GM12878 (cell line): Measurements from ENCODE around the gene TMEM176B. TPM values are rescaled to one million over a fixed set of nuclear protein-coding genes. Genes with fewer than 3 reads are reported as not detected.

ENCODE experiments used
- ATAC-seq: fragments of 200-7000 bp; cut with Tn5 transposase; 3 replicates; pipeline ENCODE4 v1.9.1; 2020; ENCODE audit warnings: mild to moderate bottlenecking, moderate library complexity
- BruUV-seq: library from RNA; stranded (reverse); fragments of 400-500 nt; replicated peaks from 2 replicates; lab custom pipeline; 2021; lab: Mats Ljungman, UMichigan
- CTCF ChIA-PET: fragments of 300-600 bp; sonication (Branson Sonifier 250); formaldehyde crosslinking; extraction: SDS; loops from one replicate; lab custom pipeline; 2021; ENCODE audit warnings: inconsistent platforms; lab: Yijun Ruan, JAX
- POLR2A ChIA-PET: fragments of 350-600 bp; formaldehyde crosslinking; extraction: SDS; loops from one replicate; lab custom pipeline; 2021; ENCODE audit warnings: inconsistent platforms; lab: Charles Lee
- RAD21 ChIA-PET: fragments of 300-600 bp; sonication (Branson Sonifier 250); formaldehyde crosslinking; loops from one replicate; lab custom pipeline; 2023; ENCODE audit warnings: antibody characterized with exemption; ENCODE audit not compliant: unreplicated experiment; lab: Charles Lee
- SMC1A ChIA-PET: fragments of 300-600 bp; sonication (Branson Sonifier 250); formaldehyde crosslinking; loops from one replicate; lab custom pipeline; 2023; ENCODE audit not compliant: unreplicated experiment, uncharacterized antibody; lab: Charles Lee
- DNase-seq: peaks from one replicate; pipeline ENCODE4 v3.0.0-alpha.2; 2011; ENCODE audit warnings: low read depth, low spot score
- FAIRE-seq: peaks from 3 replicates; lab custom pipeline; 2011; peaks lifted over from hg19 to GRCh38; lab: Jason Lieb, UNC
- H2AFZ ChIP-seq: 2 replicates; pipeline ENCODE4 v1.6.0; 2011; ENCODE audit warnings: low read depth, low read length, control low read depth; ENCODE audit not compliant: control insufficient read depth
- H3K27ac ChIP-seq: 2 replicates; pipeline ENCODE4 v1.5.1; 2011; ENCODE audit warnings: control low read depth; ENCODE audit not compliant: control insufficient read depth, insufficient read depth
- H3K27me3 ChIP-seq, 2 experiments: replicated peaks in 1 of 2; 2 replicates each; pipeline versions ENCODE4 v1.6.0 to v1.6.1; 2011; ENCODE audit warnings: low read length in 1 of 2; ENCODE audit not compliant: control insufficient read depth in 2 of 2, insufficient read depth in 2 of 2
- H3K36me3 ChIP-seq, 2 experiments: 2 replicates each; pipeline ENCODE4 v1.5.1; 2011; ENCODE audit warnings: low read length in 1 of 2; ENCODE audit not compliant: control insufficient read depth in 2 of 2, insufficient read depth in 2 of 2
- H3K4me1 ChIP-seq: 2 replicates; pipeline ENCODE4 v1.6.1; 2011; ENCODE audit warnings: mild to moderate bottlenecking, low read length, moderate library complexity, mixed read lengths; ENCODE audit not compliant: control insufficient read depth, insufficient read depth
- H3K4me2 ChIP-seq: 2 replicates; pipeline ENCODE4 v1.6.0; 2011; ENCODE audit warnings: control low read depth; ENCODE audit not compliant: control insufficient read depth, insufficient read depth
- H3K4me3 ChIP-seq: fragments of 200-600 bp; sonication (generic); 2 replicates; pipeline ENCODE4 v1.5.1; 2016
- H3K79me2 ChIP-seq: 2 replicates; pipeline ENCODE4 v1.6.0; 2011; ENCODE audit warnings: low read length; ENCODE audit not compliant: control insufficient read depth, insufficient read depth
- H3K9ac ChIP-seq: 2 replicates; pipeline ENCODE4 v1.8.0; 2011; ENCODE audit warnings: low read length, control low read depth, mixed read lengths; ENCODE audit not compliant: control insufficient read depth, insufficient read depth
- H3K9me3 ChIP-seq: replicated peaks from 3 replicates; pipeline ENCODE4 v1.5.1; 2011; ENCODE audit warnings: mild to moderate bottlenecking, low read length; ENCODE audit not compliant: control insufficient read depth, insufficient read depth
- H4K20me1 ChIP-seq: 2 replicates; pipeline ENCODE4 v1.6.0; 2011; ENCODE audit not compliant: control insufficient read depth, insufficient read depth
- TCF7 ChIP-seq: IDR thresholded peaks from 2 replicates; pipeline ENCODE4 v1.6.1; 2014; ENCODE audit warnings: antibody characterized with exemption, borderline replicate concordance
- WGBS: methylation state at CpG from one replicate; pipeline ENCODE4 v1.1.6; 2016; ENCODE audit warnings: low lambda C conversion rate; ENCODE audit not compliant: insufficient replicate concordance, insufficient coverage; ENCODE audit errors: missing lambda C conversion rate; 5-methylcytosine and 5-hydroxymethylcytosine counted together
- in situ Hi-C: fragments of 300-500 bp; cut with MboI; formaldehyde crosslinking; loops from 9 replicates; pipeline ENCODE4 v1.14.3; 2018; ENCODE audit warnings: mixed read lengths
- intact Hi-C: fragments of 100-400 bp; cut with micrococcal nuclease; formaldehyde crosslinking; loops from one replicate; pipeline ENCODE4 v1.14.2; 2022; ENCODE audit not compliant: unreplicated experiment
- polyA plus RNA-seq, 11 experiments: library from polyadenylated mRNA; depleted of rRNA in 4 of 11; unstranded in 6 of 11; stranded (reverse) in 5 of 11; fragments of >200 nt; fragmentation: Nextera tagmentation in 4 of 11; fragmentation: Illumina TruSeq in 1 of 11; extraction: Ambion mirVana in 4 of 11; extraction: Trizol in 1 of 11; gene quantifications; 1 replicate in 1 of 11; 2 replicates in 10 of 11; pipeline versions ENCODE4 v1.2.1 to v1.2.3, GENCODE V29; 2011 to 2016; ENCODE audit warnings: inconsistent platforms in 2 of 11, missing spikeins in 2 of 11, low read depth in 1 of 11
- total RNA-seq, 4 experiments: library from RNA; depleted of rRNA in 3 of 4; stranded (reverse); fragments of >200 nt in 3 of 4; fragmentation: Illumina TruSeq in 1 of 4; extraction: Trizol in 1 of 4; gene quantifications; 2 replicates each; pipeline versions ENCODE4 v1.2.1 to v1.2.3, GENCODE V29; 2013 to 2021
- TF ChIP-seq, protein P1 (sequence below): IDR thresholded peaks from 2 replicates; pipeline ENCODE4 v1.6.1; 2011; ENCODE audit warnings: mild to moderate bottlenecking, low read depth, low read length, moderate library complexity; ENCODE audit not compliant: insufficient replicate concordance
- TF ChIP-seq, protein P2 (sequence below): fragments of 450-650 bp; IDR thresholded peaks from 2 replicates; pipeline ENCODE4 v1.6.1; 2016; ENCODE audit warnings: mild to moderate bottlenecking

TMEM176B gene
- total and polyA plus RNA-seq, 10 of the 15 experiments (the other 5 are each of a cell fraction or from before 2014, with no cell fraction given) = 0.05 to 0.40 (median 0.20) TPM; not detected in 4

DNA sequence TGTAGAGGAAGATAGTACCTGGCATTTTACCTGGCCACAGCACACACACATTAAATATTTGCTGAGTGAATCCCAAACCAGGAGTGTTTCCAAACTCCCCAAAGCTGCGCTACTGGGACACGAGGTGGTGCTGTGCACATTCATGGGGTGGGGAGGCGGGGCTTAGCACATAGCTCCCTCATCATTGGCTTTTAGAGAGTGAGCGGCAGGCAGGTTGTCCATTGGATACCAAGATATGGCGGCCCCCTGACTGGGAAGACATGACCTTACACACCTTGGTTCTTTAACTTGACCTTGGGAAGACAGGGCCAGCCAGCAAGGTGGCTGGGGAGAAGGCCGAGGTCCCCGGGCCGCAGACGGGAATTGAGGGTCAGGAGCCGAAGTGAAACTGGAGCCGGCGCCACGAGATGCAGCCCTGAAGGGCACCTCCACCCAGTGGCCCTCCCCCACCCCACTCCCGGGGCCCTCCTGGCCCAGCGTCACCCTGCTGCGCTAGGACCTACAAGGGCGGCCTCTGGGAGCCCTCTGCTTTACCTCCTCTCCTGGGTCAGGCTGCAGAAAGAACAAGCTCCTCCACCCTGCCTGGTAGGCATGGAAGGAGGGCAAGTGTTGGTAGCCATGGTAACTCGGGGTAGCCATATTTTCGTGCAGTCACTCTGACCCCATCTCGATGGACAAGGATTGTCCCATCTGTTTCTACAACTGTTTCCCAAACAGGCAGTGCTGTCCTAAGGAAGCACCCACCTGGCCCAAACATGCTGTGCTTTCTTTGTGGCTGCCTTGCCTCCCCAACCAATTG, 24.4 kb upstream of the TMEM176B start:
- Histone ChIP-seq H3K36me3 (no peaks in the 10 kb centered on the region), H2AFZ (no peak overlapping the region), H3K4me3 (no peak overlapping the region), H3K27me3 (peaks cover 0 to 2% of the 10 kb centered on the region in 2 experiments; a peak in 2 of 4 replicates), H3K9ac (no peak overlapping the region), H3K79me2 (no peaks in the 10 kb centered on the region), H3K9me3 (no peaks in the 10 kb centered on the region; the same call in 2 of the 3 replicates), H4K20me1 (no peaks in the 10 kb centered on the region), H3K27ac (no peak overlapping the region), H3K4me2 (no peak overlapping the region), H3K4me1 (no peaks in the 10 kb centered on the region)
- BruUV-seq = no TSS peak
- ATAC-seq (no peak), DNase-seq (no peak), FAIRE-seq (no peak)
- intact Hi-C loops = no loop called here
- ChIA-PET RAD21 (no interaction called here), POLR2A (no interaction called here), SMC1A (interaction anchor here (0.7 to 1.1 kb wide), 2 partner anchors 9 to 10 kb away, joined by 3 read pairs; no protein-coding TSS in a partner anchor), CTCF (interaction anchor here (0.7 kb wide), 1 partner anchor 20 kb away, joined by 3 read pairs; no protein-coding TSS in a partner anchor)
- in situ Hi-C loops = no loop called here
- TF ChIP-seq, protein P1, sequence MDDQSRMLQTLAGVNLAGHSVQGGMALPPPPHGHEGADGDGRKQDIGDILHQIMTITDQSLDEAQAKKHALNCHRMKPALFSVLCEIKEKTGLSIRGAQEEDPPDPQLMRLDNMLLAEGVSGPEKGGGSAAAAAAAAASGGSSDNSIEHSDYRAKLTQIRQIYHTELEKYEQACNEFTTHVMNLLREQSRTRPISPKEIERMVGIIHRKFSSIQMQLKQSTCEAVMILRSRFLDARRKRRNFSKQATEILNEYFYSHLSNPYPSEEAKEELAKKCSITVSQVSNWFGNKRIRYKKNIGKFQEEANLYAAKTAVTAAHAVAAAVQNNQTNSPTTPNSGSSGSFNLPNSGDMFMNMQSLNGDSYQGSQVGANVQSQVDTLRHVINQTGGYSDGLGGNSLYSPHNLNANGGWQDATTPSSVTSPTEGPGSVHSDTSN = peak; percentile 60
- TF ChIP-seq, protein P2, sequence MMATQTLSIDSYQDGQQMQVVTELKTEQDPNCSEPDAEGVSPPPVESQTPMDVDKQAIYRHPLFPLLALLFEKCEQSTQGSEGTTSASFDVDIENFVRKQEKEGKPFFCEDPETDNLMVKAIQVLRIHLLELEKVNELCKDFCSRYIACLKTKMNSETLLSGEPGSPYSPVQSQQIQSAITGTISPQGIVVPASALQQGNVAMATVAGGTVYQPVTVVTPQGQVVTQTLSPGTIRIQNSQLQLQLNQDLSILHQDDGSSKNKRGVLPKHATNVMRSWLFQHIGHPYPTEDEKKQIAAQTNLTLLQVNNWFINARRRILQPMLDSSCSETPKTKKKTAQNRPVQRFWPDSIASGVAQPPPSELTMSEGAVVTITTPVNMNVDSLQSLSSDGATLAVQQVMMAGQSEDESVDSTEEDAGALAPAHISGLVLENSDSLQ = peak; percentile 81
- no peak for TF ChIP-seq TCF7
- 43% methylated on average over 16 of the region's 20 CpGs for WGBS
